Neuronal stem cell (in vitro differentiated cells): ENCODE data around the gene CYSRT1.

Source experiments
- DNase-seq: peaks from one replicate; pipeline ENCODE4 v3.0.0-alpha.2; 2013; ENCODE audit warnings: low spot score
- H2AFZ ChIP-seq: one replicate; pipeline ENCODE4 v1.6.1; 2013; ENCODE audit warnings: mild to moderate bottlenecking, low read length, inconsistent platforms
- H2AK5ac ChIP-seq: 2 replicates; pipeline ENCODE4 v1.6.1; 2013; ENCODE audit warnings: low read depth, mild to moderate bottlenecking, inconsistent platforms, low read length, moderate library complexity, mixed read lengths
- H2BK120ac ChIP-seq: 2 replicates; pipeline ENCODE4 v1.6.1; 2013; ENCODE audit warnings: low read depth, mild to moderate bottlenecking, inconsistent platforms, low read length, moderate library complexity, mixed read lengths
- H2BK12ac ChIP-seq: one replicate; pipeline ENCODE4 v1.6.1; 2013; ENCODE audit warnings: low read length, inconsistent platforms
- H2BK15ac ChIP-seq: 2 replicates; pipeline ENCODE4 v1.6.1; 2013; ENCODE audit warnings: mild to moderate bottlenecking, low read length, inconsistent platforms, mixed read lengths
- H2BK5ac ChIP-seq: one replicate; pipeline ENCODE4 v1.6.1; 2013; ENCODE audit warnings: inconsistent platforms, mild to moderate bottlenecking, low read length, moderate library complexity
- H3K14ac ChIP-seq: one replicate; pipeline ENCODE4 v1.6.1; 2013; ENCODE audit warnings: low read length, inconsistent platforms
- H3K18ac ChIP-seq: 2 replicates; pipeline ENCODE4 v1.6.1; 2013; ENCODE audit warnings: low read length, inconsistent platforms
- H3K23ac ChIP-seq: 2 replicates; pipeline ENCODE4 v1.6.1; 2013; ENCODE audit warnings: low read depth, mild to moderate bottlenecking, mixed read lengths, low read length, inconsistent platforms; ENCODE audit not compliant: poor library complexity
- H3K27ac ChIP-seq: replicated peaks from 3 replicates; pipeline ENCODE4 v1.5.1; 2013; ENCODE audit warnings: low read length, inconsistent platforms
- H3K27me3 ChIP-seq, 3 experiments: 2 replicates each; pipeline ENCODE4 v1.6.1; 2013; ENCODE audit warnings: low read length in 3 of 3, mild to moderate bottlenecking in 2 of 3, inconsistent platforms in 1 of 3, low read depth in 1 of 3, mixed read lengths in 1 of 3, moderate library complexity in 1 of 3; ENCODE audit not compliant: control insufficient read depth in 3 of 3, insufficient read depth in 3 of 3
- H3K36me3 ChIP-seq, 2 donors: replicated peaks in 1 of 2; 2 replicates each; pipeline ENCODE4 v1.6.1; 2013; ENCODE audit warnings: low read length in 2 of 2; ENCODE audit not compliant: control insufficient read depth in 2 of 2, insufficient read depth in 2 of 2
- H3K4ac ChIP-seq: 2 replicates; pipeline ENCODE4 v1.6.1; 2013; ENCODE audit warnings: inconsistent platforms, mild to moderate bottlenecking, low read length, moderate library complexity
- H3K4me1 ChIP-seq, 2 donors: 1 replicate in 1 of 2; 2 replicates in 1 of 2; pipeline ENCODE4 v1.6.1; 2013; ENCODE audit warnings: low read length in 2 of 2, low read depth in 1 of 2; ENCODE audit not compliant: control insufficient read depth in 2 of 2, insufficient read depth in 1 of 2
- H3K4me2 ChIP-seq: one replicate; pipeline ENCODE4 v1.6.1; 2013; ENCODE audit warnings: mild to moderate bottlenecking, low read length, inconsistent platforms; ENCODE audit not compliant: insufficient read depth, poor library complexity, severe bottlenecking
- H3K4me3 ChIP-seq, 2 donors: 2 replicates each; pipeline ENCODE4 v1.5.1; 2013; ENCODE audit warnings: low read length in 2 of 2, mild to moderate bottlenecking in 2 of 2, inconsistent platforms in 1 of 2, moderate library complexity in 1 of 2
- H3K79me1 ChIP-seq: one replicate; pipeline ENCODE4 v1.6.1; 2013; ENCODE audit warnings: low read depth, mild to moderate bottlenecking, inconsistent platforms, low read length, moderate library complexity
- H3K9ac ChIP-seq: one replicate; pipeline ENCODE4 v1.6.1; 2013; ENCODE audit warnings: mild to moderate bottlenecking, low read depth, low read length, inconsistent platforms; ENCODE audit not compliant: poor library complexity
- H3K9me3 ChIP-seq, 2 donors: replicated peaks in 1 of 2; 2 replicates each; pipeline versions ENCODE3 to v1.6.1; 2013; ENCODE audit warnings: low read length in 2 of 2, mild to moderate bottlenecking in 2 of 2, inconsistent platforms in 1 of 2, low read depth in 1 of 2, mixed read lengths in 1 of 2, moderate library complexity in 1 of 2; ENCODE audit not compliant: control insufficient read depth in 2 of 2, insufficient read depth in 1 of 2
- H4K8ac ChIP-seq: one replicate; pipeline ENCODE4 v1.6.1; 2013; ENCODE audit warnings: low read depth, mild to moderate bottlenecking, inconsistent platforms, low read length, moderate library complexity
- H4K91ac ChIP-seq: one replicate; pipeline ENCODE4 v1.6.1; 2013; ENCODE audit warnings: low read length, low read depth, mild to moderate bottlenecking, inconsistent platforms; ENCODE audit not compliant: poor library complexity
- WGBS, 2 donors: extraction: QIAGEN DNeasy Blood & Tissue Kit; methylation state at CpG; one replicate each; pipeline ENCODE4 v1.1.7; 2013; ENCODE audit warnings: missing lambda C conversion rate in 2 of 2, mixed read lengths in 1 of 2; ENCODE audit not compliant: insufficient read length in 2 of 2, insufficient replicate concordance in 1 of 2; ENCODE audit errors: extremely low coverage in 2 of 2; 5-methylcytosine and 5-hydroxymethylcytosine counted together

Gene CYSRT1

GRCh38 chr9:137229903-137230704 lies 5.1 kb downstream of the CYSRT1 start:
- peak overlapping the region; percentile 38 for H3K18ac ChIP-seq
- peaks cover 0 to 9% of the 10 kb centered on the region in 2 donors for H3K4me1 ChIP-seq
- no peaks in the 10 kb centered on the region for H3K36me3 ChIP-seq
- H2AFZ ChIP-seq = peak overlapping the region; percentile 32
- no peak overlapping the region for H3K23ac ChIP-seq
- no peaks in the 10 kb centered on the region for H3K9me3 ChIP-seq
- H3K4me3 ChIP-seq = no peak overlapping the region
- H3K4me2 ChIP-seq = peak overlapping the region; percentile 18
- H2AK5ac ChIP-seq = peak overlapping the region; percentile 93
- H2BK12ac ChIP-seq = no peak overlapping the region
- H3K4ac ChIP-seq = no peak overlapping the region
- H3K27ac ChIP-seq = no peak overlapping the region
- H3K27me3 ChIP-seq = peaks cover 0 to 7% (median 0%) of the 10 kb centered on the region in 3 experiments
- H2BK15ac ChIP-seq = no peak overlapping the region
- H4K8ac ChIP-seq = no peak overlapping the region
- no peak for DNase-seq
- H3K79me1 ChIP-seq = no peaks in the 10 kb centered on the region
- H3K9ac ChIP-seq = peak overlapping the region; percentile 44
- H2BK5ac ChIP-seq = peak overlapping the region; percentile 87
- no CpG with 5 or more reads among the region's 31 CpGs for WGBS, 2 donors
- no peak overlapping the region for H2BK120ac ChIP-seq
- no peak overlapping the region for H3K14ac ChIP-seq
- no peak overlapping the region for H4K91ac ChIP-seq

GRCh38 chr9:137230705-137231371 lies 5.9 kb downstream of the CYSRT1 start, which contains the start of gene SLC34A3:
SLC34A3 (plus strand) TSS chr9:137230901; CDS start chr9:137231703, 802 bp downstream.
- H3K4me1 ChIP-seq = peaks cover 0 to 8% of the 10 kb centered on the region in 2 donors
- H3K18ac ChIP-seq = peak within 1 kb of the TSS; percentile 64
- H3K4ac ChIP-seq = no peak within 1 kb of the TSS
- no peak within 1 kb of the TSS for H3K14ac ChIP-seq
- peak within 1 kb of the TSS; percentile 93 for H2AK5ac ChIP-seq
- H2BK5ac ChIP-seq = peak within 1 kb of the TSS; percentile 87
- no peak within 1 kb of the TSS for H2BK12ac ChIP-seq
- peaks cover under 1% of the 10 kb centered on the region for H3K79me1 ChIP-seq
- H2AFZ ChIP-seq = peak within 1 kb of the TSS; percentile 32
- peak within 1 kb of the TSS; percentile 44 for H3K9ac ChIP-seq
- no peak within 1 kb of the TSS for H3K23ac ChIP-seq
- no peaks in the 10 kb centered on the region for H3K9me3 ChIP-seq
- no peak within 1 kb of the TSS for H3K4me3 ChIP-seq
- DNase-seq = no peak
- no peak within 1 kb of the TSS for H3K27ac ChIP-seq
- no peak within 1 kb of the TSS for H2BK15ac ChIP-seq
- no peak within 1 kb of the TSS for H4K91ac ChIP-seq
- no CpG with 5 or more reads among the region's 14 CpGs for WGBS, 2 donors
- no peak within 1 kb of the TSS for H2BK120ac ChIP-seq
- no peaks in the 10 kb centered on the region for H3K36me3 ChIP-seq
- no peak within 1 kb of the TSS for H4K8ac ChIP-seq
- peak within 1 kb of the TSS; percentile 18 for H3K4me2 ChIP-seq
- peaks cover 0 to 7% (median 0%) of the 10 kb centered on the region in 3 experiments for H3K27me3 ChIP-seq

GRCh38 chr9:137231372-137232039 lies 6.5 kb downstream of the CYSRT1 start:
- Histone ChIP-seq H4K91ac (no peak overlapping the region), H2BK5ac (no peak overlapping the region), H2BK12ac (no peak overlapping the region), H3K9me3 (no peaks in the 10 kb centered on the region), H4K8ac (no peak overlapping the region), H2AFZ (no peak overlapping the region), H3K79me1 (peaks cover 2% of the 10 kb centered on the region), H3K4ac (no peak overlapping the region), H3K23ac (no peak overlapping the region), H2AK5ac (no peak overlapping the region), H3K14ac (no peak overlapping the region), H2BK120ac (no peak overlapping the region), H3K4me1 (peaks cover 3 to 5% of the 10 kb centered on the region in 2 donors), H3K27me3 (peaks cover 0 to 7% (median 0%) of the 10 kb centered on the region in 3 experiments), H3K4me2 (no peak overlapping the region), H2BK15ac (no peak overlapping the region), H3K9ac (no peak overlapping the region), H3K36me3 (no peaks in the 10 kb centered on the region), H3K27ac (no peak overlapping the region), H3K4me3 (no peak overlapping the region), H3K18ac (no peak overlapping the region)
- DNase-seq = no peak
- WGBS, 2 donors = no CpG with 5 or more reads among the region's 23 CpGs
